Cerebellar nuclear complex (tissue), 1 donor: ENCODE measurements around the gene NOX3.

Experiments
- DNase-seq, 2 experiments: peaks; one replicate each; lab custom pipeline; 2025; lab: John Stamatoyannopoulos, UW

The NOX3 gene

GRCh38 chr6:155434096-155434495 lies 21.5 kb downstream of the NOX3 start:
- DNase-seq, result no peak

DNA sequence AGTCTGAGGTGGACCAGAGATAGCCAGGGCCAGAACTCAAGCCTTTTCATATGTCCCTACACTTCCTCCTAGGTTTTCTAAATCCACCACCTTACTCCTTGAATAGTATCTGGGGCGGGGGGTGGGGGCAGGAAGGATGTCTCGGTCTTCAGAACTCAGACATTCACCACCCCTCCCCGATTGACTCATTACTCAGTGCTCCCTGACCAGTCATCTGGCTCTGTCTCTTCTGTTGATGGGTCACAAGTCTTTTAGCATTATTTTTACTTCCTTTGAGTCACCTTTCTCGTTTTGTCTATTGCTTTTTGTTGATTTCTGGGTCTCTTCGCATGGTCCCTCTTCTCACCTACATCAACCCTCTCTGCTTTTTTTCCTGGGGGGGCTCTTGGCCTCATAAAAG lies 23.3 kb downstream of the NOX3 start:
- no peak for DNase-seq

DNA sequence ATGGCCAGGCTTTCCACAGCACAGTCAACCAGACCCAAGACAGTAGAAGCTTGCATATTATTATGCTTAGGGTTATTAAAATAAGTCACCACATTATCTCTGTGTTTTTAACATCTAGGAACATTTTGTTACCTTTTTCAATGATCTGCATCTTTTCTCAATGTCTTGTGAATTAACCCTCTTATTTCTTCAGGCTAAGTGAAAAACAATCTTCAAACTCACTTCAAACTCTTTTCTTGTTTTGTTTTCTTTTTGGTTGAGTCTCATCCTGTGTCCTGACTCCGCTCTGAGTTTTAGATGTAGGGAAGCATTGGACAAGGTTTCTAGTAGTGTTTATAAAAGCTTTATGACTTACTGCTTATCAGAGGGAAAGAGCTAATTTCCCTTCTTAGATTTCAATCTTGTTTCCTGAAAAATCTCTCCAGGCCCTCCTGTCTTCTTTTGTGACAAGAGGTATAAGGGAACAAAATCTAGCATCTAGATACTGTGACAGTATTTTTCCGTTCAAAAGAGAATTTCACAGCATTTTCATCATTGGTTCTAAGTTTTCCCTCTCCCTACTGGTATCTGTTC lies 26.2 kb downstream of the NOX3 start:
- no peak for DNase-seq

DNA sequence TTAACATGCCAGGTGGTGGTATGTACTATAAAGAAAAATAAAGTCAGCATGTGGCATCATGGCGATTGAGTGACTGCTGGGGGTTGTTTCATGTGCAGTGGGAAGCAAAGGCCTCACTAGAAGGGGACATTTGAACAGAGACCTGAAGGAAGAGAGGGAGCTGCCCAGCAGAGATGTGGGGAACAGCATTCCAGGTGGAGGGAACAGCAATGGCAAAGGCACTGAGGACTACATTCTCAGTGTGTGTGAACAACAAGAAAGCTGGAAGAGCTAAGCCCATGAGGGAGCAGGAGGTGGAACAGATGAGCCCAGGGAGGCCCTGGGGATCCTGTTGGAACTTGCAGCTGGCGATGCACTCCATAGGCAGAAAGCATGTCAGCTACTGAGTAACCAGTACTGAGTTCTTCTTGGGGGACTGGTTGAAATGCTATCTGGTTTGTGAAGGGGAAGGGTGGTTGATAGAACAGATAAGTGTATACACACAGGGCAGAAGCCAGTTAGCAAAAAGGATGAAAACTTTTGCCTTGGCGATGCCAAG lies 29.2 kb downstream of the NOX3 start:
- no peak for DNase-seq

GRCh38 chr6:155424181-155424580 lies 31.5 kb downstream of the NOX3 start:
- no peak for DNase-seq

GRCh38 chr6:155422635-155423034 lies 33.0 kb downstream of the NOX3 start:
- DNase-seq, result no peak

GRCh38 chr6:155420492-155420891 lies 35.1 kb downstream of the NOX3 start:
- no peak for DNase-seq

GRCh38 chr6:155419161-155419560 lies 36.5 kb downstream of the NOX3 start:
- no peak for DNase-seq

DNA sequence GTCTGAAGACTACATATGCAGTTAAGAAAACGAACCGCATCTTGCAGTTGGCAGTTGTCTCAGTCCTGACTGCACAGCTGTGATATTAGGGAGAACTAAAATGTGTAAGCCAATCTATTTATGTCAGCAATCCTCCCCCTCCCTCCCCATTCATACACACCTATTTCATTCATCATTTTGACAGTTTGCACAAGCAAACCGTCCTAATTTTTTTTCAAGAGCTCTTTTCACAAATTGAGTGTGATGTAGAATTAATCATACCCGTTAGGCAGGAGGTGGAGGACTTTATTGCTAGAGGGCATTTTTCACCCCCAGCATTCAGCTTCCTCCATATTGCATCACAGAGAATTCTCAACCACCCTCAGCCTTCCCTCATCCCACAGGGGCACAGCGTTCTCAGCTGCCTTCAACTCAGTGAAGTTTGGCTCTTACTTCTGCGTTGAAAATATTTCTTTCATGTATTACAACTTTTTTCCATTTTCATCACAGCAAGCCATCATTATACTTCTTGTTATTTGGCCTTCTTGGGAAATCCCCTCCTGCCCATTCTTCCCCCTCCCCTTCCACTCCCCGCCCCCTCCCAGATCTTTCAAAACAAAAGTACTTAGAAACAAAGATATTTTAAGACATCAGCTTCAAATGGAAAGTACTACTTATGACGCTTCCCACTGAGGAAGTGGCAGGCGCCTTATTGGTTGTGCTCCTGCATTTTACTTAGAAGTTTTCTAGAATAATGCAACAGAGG lies 37.5 kb downstream of the NOX3 start:
- no peak for DNase-seq

DNA sequence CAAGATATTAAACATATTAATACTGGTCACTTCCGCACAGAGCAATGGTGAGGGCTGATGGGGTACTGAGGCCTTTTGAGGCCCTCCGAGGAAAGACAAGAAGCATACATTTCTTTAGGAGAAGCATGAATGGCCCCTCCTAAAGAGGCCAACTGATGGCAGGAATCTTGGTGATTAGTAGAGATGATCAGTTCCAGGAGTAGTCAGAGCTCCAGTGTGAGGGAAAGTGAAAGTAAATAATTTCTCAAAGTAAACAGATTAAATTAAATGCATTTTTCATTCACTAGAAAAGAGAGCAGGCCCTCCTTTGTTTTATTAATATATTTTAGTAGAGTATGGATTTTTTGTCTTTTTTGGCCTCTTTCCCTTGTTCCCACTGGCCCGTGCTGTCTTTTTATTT lies 38.2 kb downstream of the NOX3 start:
- no peak for DNase-seq

- no peak for DNase-seq
Measured at GRCh38 chr6:155415953-155416352, 39.7 kb downstream of the NOX3 start.

- DNase-seq, result no peak
Measured at GRCh38 chr6:155414049-155414448, 41.6 kb downstream of the NOX3 start.

DNA sequence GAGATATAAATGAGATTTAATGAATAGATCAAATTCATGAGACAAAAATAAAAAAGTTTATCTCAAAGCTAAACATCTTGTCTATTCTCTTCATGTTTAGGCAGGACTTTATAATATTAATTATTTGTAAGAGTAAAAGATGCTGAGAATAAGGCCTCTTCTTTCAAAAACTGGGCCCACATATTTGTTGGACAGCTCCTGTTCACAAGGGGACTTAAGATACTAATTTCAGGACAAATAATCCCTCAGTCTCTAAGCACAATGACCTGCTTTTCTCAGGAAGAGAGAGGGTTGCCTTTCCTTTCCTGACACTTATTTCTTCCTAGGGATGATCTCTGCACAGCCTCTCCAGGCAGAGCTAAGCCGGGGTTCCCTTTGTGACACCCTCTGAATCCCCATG lies 43.3 kb downstream of the NOX3 start:
- DNase-seq, result no peak

DNA sequence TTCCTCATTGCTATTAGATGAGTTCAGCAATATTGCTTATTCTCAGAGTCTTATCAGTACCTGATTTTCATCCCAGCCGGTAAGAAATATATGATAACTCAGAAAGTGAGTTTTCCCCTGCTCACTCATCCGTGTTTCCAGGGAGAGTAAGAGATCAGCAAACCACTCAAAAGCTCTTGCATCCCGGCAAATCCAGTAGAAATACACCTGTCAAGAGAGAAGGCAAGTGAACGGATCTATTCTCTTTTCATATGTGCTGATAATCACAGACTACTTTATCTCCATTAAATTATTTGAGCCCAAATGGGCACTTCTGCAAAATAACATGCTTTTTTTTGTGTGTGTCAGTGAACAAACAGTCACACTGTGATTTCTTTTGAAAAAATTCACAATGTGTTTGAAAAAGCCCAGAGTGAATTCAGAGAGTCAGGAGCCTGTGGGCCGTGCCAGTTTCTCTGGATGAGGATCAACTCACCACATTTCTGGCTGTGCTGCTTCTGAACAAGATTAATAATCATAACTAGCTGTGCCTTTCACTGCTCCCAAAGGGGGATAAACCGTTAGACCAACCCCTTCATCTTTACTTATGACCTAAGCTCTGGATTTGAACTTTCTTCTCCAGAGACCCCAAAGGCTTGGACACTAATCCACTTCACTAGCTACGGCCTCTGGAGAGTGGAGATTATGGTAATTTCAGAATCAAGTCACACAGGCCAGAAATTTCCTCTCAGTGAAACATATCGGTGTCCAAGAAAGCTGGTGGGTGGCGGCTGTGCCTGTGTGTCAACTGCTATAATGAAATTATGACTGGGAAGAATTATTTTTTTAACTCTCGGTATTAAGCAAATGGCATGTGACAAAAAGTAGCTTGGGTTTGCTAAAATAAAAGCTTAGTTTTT lies 44.2 kb downstream of the NOX3 start:
- DNase-seq, result no peak

- no peak for DNase-seq
Measured at GRCh38 chr6:155409391-155409790, 46.2 kb downstream of the NOX3 start.

- DNase-seq, result no peak
Measured at GRCh38 chr6:155408981-155409380, 46.7 kb downstream of the NOX3 start.

GRCh38 chr6:155408231-155408630 lies 47.4 kb downstream of the NOX3 start:
- DNase-seq, result no peak

- DNase-seq, result no peak
Measured at GRCh38 chr6:155406801-155407200, 48.8 kb downstream of the NOX3 start.

GRCh38 chr6:155404937-155405336 lies 50.7 kb downstream of the NOX3 start:
- no peak for DNase-seq

DNA sequence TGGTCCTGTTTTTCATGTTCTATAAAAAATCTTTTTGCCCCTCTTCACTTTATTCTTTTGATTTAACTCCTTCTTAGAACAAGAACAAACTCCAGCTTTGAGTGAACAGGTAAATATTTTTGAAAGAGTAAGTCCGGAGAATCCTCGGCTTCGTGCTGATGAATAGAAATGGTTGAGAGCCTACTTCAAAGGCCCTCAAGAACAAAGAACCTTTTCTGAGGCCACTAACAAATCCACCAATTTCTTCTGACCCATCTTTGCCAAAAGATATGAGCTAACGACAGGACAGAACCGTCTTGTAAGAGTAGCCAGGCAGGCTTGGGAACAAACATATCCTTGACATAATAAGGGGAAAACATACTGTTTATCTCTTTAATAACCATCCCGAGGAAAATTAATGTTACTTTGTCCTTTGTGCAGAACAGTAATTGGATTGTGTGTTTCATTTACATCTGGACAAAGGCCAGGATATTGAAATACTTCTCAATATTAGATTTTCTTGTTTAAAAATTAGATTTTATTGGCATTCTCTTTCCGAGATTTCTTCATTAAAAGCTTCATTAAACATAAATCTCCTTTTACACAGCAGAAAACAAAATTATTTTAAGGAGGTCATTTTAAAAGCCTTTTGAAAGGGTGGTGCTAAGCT lies 52.9 kb downstream of the NOX3 start:
- no peak for DNase-seq

- no peak for DNase-seq
Measured at GRCh38 chr6:155400654-155400965, 55.0 kb downstream of the NOX3 start.
